SJSA1 (cell line): ENCODE data around the gene WDR53. TPM values are rescaled to one million over a fixed set of nuclear protein-coding genes. Genes with fewer than 3 reads are reported as not detected.
"Not testable (repeated sequence)": the region's sequence is repeated elsewhere in the genome, so short reads cannot be mapped to it uniquely, and the experiment has no call there.

ENCODE experiments used
- DNase-seq, 2 experiments: peaks; one replicate each; pipeline ENCODE4 v3.0.0-alpha.2; 2015 to 2020; ENCODE audit warnings: low spot score in 2 of 2, low read depth in 1 of 2
- H3K27ac ChIP-seq: fragments of 250-450 bp; sonication (Bioruptor Pico); 2 replicates; pipeline ENCODE4 v1.5.1; 2020; ENCODE audit warnings: mild to moderate bottlenecking, moderate library complexity
- H3K27me3 ChIP-seq: fragments of 250-450 bp; sonication (Bioruptor Pico); replicated peaks from 2 replicates; pipeline ENCODE4 v1.5.1; 2020; ENCODE audit warnings: mild to moderate bottlenecking, moderate library complexity
- H3K36me3 ChIP-seq: fragments of 250-450 bp; sonication (Bioruptor Pico); 2 replicates; pipeline ENCODE4 v1.5.1; 2020; ENCODE audit warnings: mild to moderate bottlenecking
- H3K4me1 ChIP-seq: fragments of 250-450 bp; sonication (Bioruptor Pico); replicated peaks from 2 replicates; pipeline ENCODE4 v1.6.1; 2021; ENCODE audit warnings: mild to moderate bottlenecking
- H3K4me3 ChIP-seq: fragments of 250-450 bp; sonication (Bioruptor Pico); 2 replicates; pipeline ENCODE4 v1.5.1; 2020; ENCODE audit warnings: mild to moderate bottlenecking
- H3K9me3 ChIP-seq: fragments of 250-450 bp; sonication (Bioruptor Pico); replicated peaks from 2 replicates; pipeline ENCODE4 v1.5.1; 2020; ENCODE audit warnings: mild to moderate bottlenecking
- total RNA-seq: library from RNA; depleted of rRNA; stranded (reverse); fragments of >200 nt; shearing (Covaris generic); gene quantifications from 2 replicates; pipeline ENCODE4 v1.2.3, GENCODE V29; 2014

Gene WDR53
- total RNA-seq, 1 experiment from 2014 or later: 9.3 TPM

GRCh38 chr3:196519718-196520082 is 48.7 kb downstream of the WDR53 start:
- Histone ChIP-seq H3K27ac (no peak overlapping the region), H3K27me3 (no peaks in the 10 kb centered on the region), H3K4me1 (no peaks in the 10 kb centered on the region), H3K36me3 (no peaks in the 10 kb centered on the region), H3K4me3 (no peak overlapping the region), H3K9me3 (0 out of 2 replicates have a peak, but pooled peaks cover 4% of the 10 kb centered on the region)
- DNase-seq: no peak

DNA sequence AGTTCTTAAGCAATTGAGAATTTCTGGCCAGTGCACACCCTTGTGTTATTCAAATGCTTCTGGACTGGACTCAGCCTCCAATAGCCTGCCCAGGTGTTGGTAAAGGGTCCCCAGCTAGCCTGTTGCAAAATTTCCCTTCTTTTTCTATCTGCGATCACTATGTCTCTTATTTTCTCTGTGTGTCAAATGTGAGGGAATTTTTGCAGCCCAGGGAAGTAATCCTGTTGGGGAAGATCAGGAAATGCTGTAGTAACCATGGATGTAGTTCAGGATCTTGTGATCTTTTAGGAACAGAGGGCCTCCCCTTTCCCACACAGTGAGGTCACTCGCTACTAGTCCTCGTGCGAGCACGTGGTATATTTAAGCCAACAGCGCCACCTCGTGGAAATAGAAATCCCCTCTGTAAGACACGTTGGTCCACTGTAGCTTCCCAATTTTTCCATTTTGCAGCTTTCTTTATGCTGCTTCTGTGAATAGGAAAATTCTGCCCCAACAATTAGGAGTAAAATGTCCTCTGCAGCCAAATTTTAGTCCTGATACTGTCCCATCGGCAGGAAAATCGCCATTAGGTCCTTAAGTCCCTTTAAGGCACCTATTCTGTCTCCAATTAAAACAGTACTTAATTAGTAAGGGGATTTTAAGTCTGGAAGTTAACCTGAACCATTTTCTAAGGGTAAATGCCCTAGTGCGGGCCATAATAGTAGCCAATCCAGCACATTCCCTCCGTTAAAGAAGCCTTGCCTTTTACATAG is 49.2 kb downstream of the WDR53 start:
- peak; percentile 58 to 84 for DNase-seq
- peaks cover 3% of the 10 kb centered on the region for H3K4me1 ChIP-seq
- 0 out of 2 replicates have a peak, but pooled peaks cover 4% of the 10 kb centered on the region for H3K9me3 ChIP-seq
- H3K27me3 ChIP-seq: no peaks in the 10 kb centered on the region
- no peaks in the 10 kb centered on the region for H3K36me3 ChIP-seq
- no peak overlapping the region for H3K4me3 ChIP-seq
- no peak overlapping the region for H3K27ac ChIP-seq

DNA sequence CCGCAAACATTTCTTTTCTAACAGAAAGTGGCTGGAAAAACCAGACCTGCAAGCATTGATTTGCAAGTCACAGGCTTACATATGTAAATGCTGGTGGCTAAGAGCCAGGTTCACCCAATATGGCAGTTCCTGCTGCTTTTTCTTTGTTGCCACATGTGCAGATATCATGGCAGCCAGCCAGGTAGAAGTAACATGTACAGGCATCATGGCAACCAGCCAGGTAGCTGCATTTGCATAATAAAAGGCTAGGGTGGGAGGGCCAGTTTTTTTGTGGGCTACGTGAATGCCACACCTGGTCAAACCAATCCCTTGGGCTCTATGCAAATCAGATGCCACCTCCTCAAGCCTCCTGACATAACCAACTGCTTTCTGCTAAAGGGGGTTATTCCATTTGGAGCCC is 50.4 kb downstream of the WDR53 start:
- Histone ChIP-seq H3K27me3 (no peaks in the 10 kb centered on the region), H3K36me3 (no peaks in the 10 kb centered on the region), H3K4me3 (no peak overlapping the region), H3K27ac (no peak overlapping the region), H3K9me3 (0 out of 2 replicates have a peak, but pooled peaks cover 4% of the 10 kb centered on the region), H3K4me1 (peaks cover 8% of the 10 kb centered on the region)
- no peak for DNase-seq

DNA sequence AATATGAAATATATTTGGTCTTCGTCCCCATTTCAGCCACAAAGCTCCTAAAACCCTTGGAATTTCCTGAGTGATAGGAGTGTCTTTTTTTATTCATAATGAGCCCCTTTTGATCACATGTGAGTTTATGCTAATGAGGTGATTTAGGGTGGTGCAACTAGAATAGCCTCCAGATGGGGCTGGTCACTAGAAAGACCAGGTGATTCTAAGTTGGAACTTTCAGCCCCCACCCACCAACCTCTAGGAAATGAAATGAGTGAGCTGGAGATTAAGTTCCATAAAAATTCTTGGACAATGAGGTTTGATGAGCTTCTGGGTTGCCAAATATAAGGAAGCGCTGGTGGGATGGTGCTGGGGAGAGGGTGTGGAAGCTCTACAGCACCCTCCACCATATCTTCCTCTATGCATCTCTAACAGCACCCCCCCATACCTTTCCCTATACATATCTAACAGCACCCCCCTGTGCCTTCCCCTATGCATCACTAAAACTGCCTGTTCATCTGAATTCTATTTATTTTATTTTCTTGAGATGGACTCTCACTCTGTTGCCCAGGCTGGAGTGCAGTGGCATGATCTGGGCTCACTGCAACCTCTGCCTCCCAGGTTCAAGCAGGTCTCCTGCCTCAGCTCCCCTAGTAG is 51.1 kb downstream of the WDR53 start:
- Histone ChIP-seq H3K36me3 (no peaks in the 10 kb centered on the region), H3K27ac (no peak overlapping the region), H3K27me3 (no peaks in the 10 kb centered on the region), H3K4me3 (no peak overlapping the region), H3K4me1 (peaks cover 8% of the 10 kb centered on the region), H3K9me3 (0 out of 2 replicates have a peak, but pooled peaks cover under 1% of the 10 kb centered on the region)
- no peak for DNase-seq

DNA sequence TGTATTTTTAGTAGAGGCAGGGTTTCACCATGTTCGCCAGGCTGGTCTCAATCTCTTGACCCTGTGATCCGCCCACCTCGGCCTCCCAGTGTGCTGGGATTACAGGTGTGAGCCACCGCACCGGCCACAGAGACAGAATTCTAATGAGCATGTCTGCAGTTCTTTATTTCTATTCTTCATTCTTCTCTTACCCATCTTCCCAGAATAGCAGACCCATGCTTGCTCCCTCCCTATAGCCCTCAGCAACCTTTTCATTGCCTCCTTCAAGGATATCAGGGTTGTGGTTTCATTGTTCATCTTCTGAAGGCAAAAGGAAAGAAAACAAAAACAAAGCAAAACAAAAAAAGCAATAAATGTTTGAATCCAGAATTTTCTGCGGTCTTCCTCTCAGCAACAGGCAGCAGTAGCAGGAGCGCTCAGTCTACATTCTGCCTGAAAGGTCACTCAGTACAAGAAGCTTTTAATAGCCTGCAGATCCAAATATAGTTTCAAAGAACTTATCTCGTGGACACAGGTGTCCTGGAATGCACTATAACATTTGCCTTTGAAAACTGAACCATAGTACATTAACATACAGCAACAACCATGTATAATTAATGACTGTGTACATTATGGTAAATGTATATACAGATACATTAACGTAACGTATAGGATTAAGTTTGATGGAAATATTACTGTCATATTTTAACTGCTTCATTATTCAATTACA is 53.3 kb downstream of the WDR53 start, which contains the start of gene SMCO1:
SMCO1 (minus strand) TSS at position 434 of the 709 bp plus-strand sequence; CDS start at position 297, 137 bp downstream.
- H3K27ac ChIP-seq: no peak within 1 kb of the TSS
- no peaks in the 10 kb centered on the region for H3K36me3 ChIP-seq
- no peaks in the 10 kb centered on the region for H3K9me3 ChIP-seq
- no peaks in the 10 kb centered on the region for H3K27me3 ChIP-seq
- no peak within 1 kb of the TSS for H3K4me3 ChIP-seq
- H3K4me1 ChIP-seq: peaks cover 8% of the 10 kb centered on the region
- DNase-seq: no peak

DNA sequence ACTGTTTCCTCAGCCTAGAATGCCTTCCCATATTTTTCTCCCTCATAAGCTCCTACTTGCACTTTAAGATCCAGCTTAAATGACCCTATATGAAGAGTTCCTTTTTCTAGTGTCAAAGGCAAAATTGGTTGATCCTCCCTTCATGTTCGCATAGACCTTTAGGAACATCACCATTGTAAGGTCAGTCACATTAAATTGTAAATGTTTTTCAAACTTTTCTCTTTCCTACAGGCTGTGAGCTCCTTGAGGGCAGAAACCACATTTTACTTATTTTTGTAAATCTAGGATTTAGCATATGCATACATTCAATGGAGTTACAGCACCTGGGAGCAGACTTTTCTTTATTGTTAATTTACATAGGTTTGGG is 54.0 kb downstream of the WDR53 start:
- no peak for DNase-seq
- H3K36me3 ChIP-seq: no peaks in the 10 kb centered on the region
- H3K4me1 ChIP-seq: peaks cover 8% of the 10 kb centered on the region
- H3K4me3 ChIP-seq: no peak overlapping the region
- H3K27me3 ChIP-seq: no peaks in the 10 kb centered on the region
- H3K27ac ChIP-seq: no peak overlapping the region
- no peaks in the 10 kb centered on the region for H3K9me3 ChIP-seq

- H3K27me3 ChIP-seq: no peaks in the 10 kb centered on the region
- DNase-seq: peak in 1 of 2 experiments; percentile 17
- H3K9me3 ChIP-seq: no peaks in the 10 kb centered on the region
- H3K27ac ChIP-seq: no peak overlapping the region
- H3K36me3 ChIP-seq: no peaks in the 10 kb centered on the region
- H3K4me3 ChIP-seq: no peak overlapping the region
- peaks cover 8% of the 10 kb centered on the region for H3K4me1 ChIP-seq
Measured at GRCh38 chr3:196513697-196514349, 54.5 kb downstream of the WDR53 start.

DNA sequence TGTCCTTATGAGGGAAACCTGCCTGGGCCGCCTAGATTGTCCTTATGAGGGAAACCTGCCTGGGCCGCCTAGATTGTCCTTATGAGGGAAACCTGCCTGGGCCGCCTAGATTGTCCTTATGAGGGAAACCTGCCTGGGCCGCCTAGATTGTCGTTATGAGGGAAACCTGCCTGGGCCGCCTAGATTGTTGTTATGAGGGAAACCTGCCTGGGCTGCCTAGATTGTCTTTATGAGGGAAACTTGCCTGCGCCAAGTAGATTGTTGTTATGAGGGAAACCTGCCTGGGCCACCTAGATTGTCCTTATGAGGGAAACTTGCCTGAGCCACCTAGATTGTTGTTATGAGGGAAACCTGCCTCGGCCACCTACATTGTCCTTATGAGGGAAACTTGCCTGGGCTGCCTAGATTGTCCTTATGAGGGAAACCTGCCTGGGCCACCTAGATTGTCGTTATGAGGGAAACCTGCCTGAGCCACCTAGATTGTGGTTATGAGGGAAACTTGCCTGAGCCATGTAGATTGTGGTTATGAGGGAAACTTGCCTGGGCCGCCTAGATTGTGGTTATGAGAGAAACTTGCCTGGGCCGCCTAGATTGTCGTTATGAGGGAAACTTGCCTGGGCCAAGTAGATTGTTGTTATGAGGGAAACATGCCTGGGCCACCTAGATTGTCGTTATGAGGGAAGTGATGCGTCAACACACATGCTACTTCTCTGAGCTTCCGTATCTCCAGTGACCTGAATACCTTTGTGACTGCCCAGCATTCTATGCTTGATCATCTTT is 56.5 kb downstream of the WDR53 start:
- H3K27me3 ChIP-seq, H3K27ac ChIP-seq, H3K9me3 ChIP-seq, H3K4me1 ChIP-seq, DNase-seq, H3K4me3 ChIP-seq, H3K36me3 ChIP-seq: not testable (repeated sequence)

DNA sequence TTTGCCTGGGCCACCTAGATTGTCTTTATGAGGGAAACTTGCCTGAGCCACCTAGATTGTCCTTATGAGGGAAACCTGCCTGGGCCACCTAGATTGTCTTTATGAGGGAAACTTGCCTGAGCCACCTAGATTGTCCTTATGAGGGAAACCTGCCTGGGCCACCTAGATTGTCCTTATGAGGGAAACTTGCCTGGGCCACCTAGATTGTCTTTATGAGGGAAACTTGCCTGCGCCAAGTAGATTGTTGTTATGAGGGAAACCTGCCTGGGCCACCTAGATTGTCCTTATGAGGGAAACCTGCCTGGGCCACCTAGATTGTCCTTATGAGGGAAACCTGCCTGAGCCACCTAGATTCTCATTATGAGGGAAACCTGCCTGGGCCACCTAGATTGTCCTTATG is 57.2 kb downstream of the WDR53 start:
- not testable (repeated sequence) for H3K4me3 ChIP-seq, H3K4me1 ChIP-seq, H3K9me3 ChIP-seq, DNase-seq, H3K27ac ChIP-seq, H3K27me3 ChIP-seq, H3K36me3 ChIP-seq

GRCh38 chr3:196506687-196507086 is 61.7 kb downstream of the WDR53 start:
- Histone ChIP-seq H3K9me3 (no peaks in the 10 kb centered on the region), H3K36me3 (peaks cover 9% of the 10 kb centered on the region; the same call in 1 of the 2 replicates), H3K27ac (no peak overlapping the region), H3K4me3 (no peak overlapping the region), H3K4me1 (peaks cover 6% of the 10 kb centered on the region), H3K27me3 (no peaks in the 10 kb centered on the region)
- no peak for DNase-seq

GRCh38 chr3:196504556-196504955 is 63.8 kb downstream of the WDR53 start:
- Histone ChIP-seq H3K4me3 (no peak overlapping the region), H3K9me3 (no peaks in the 10 kb centered on the region), H3K27me3 (no peaks in the 10 kb centered on the region), H3K4me1 (peaks cover 11% of the 10 kb centered on the region), H3K36me3 (peaks cover 30% of the 10 kb centered on the region), H3K27ac (no peak overlapping the region)
- no peak for DNase-seq
